B cell (primary cell): Measurements from ENCODE around the gene CD8A. TPM values are rescaled to one million over a fixed set of nuclear protein-coding genes. Genes with fewer than 3 reads are reported as not detected.

ENCODE experiments used
- ATAC-seq: fragments of 200-7000 bp; cut with Tn5 transposase; one replicate; pipeline ENCODE4 v1.10.0; 2021; ENCODE audit warnings: low read depth, mild to moderate bottlenecking, moderate number of reproducible peaks, moderate library complexity
- CTCF ChIA-PET: fragments of 350-600 bp; sonication (Branson Sonifier 250); formaldehyde crosslinking; loops from one replicate; lab custom pipeline; 2021; ENCODE audit warnings: antibody characterized with exemption, inconsistent platforms; lab: Charles Lee
- POLR2A ChIA-PET: fragments of 350-600 bp; sonication (Branson Sonifier 250); formaldehyde crosslinking; loops from one replicate; lab custom pipeline; 2021; ENCODE audit warnings: antibody characterized with exemption; lab: Charles Lee
- DNase-seq: peaks from one replicate; pipeline ENCODE4 v3.0.0; 2013
- H2AFZ ChIP-seq: 2 replicates; pipeline ENCODE4 v1.6.1; 2012; ENCODE audit warnings: mild to moderate bottlenecking, low read depth, low read length; ENCODE audit not compliant: insufficient read depth, poor library complexity, severe bottlenecking
- H3K27ac ChIP-seq, 2 donors: 1 replicate in 1 of 2; 2 replicates in 1 of 2; pipeline ENCODE4 v1.5.1; 2012 to 2013; ENCODE audit warnings: low read length in 2 of 2, mild to moderate bottlenecking in 2 of 2, moderate library complexity in 1 of 2
- H3K27me3 ChIP-seq, 4 experiments: fragments of 200-600 bp in 1 of 4; sonication (generic) in 1 of 4; replicated peaks in 1 of 4; 1 replicate in 2 of 4; 2 replicates in 2 of 4; pipeline versions ENCODE4 v1.6.1 to v1.7.0; 2013 to 2016; ENCODE audit warnings: low read length in 3 of 4, mild to moderate bottlenecking in 2 of 4, mixed read lengths in 1 of 4, moderate library complexity in 1 of 4; ENCODE audit not compliant: insufficient read depth in 4 of 4, control insufficient read depth in 3 of 4; ENCODE audit errors: control extremely low read depth in 1 of 4
- H3K36me3 ChIP-seq, 2 experiments: replicated peaks in 1 of 2; 1 replicate in 1 of 2; 2 replicates in 1 of 2; pipeline versions ENCODE4 v1.6.1 to v1.7.1; 2013; ENCODE audit warnings: low read length in 1 of 2; ENCODE audit not compliant: insufficient read depth in 2 of 2, control insufficient read depth in 1 of 2; ENCODE audit errors: control extremely low read depth in 1 of 2, extremely low read depth in 1 of 2
- H3K4me1 ChIP-seq, 2 donors: fragments of 200-600 bp in 1 of 2; sonication (generic) in 1 of 2; 1 replicate in 1 of 2; 2 replicates in 1 of 2; pipeline versions ENCODE4 v1.5.1 to v1.6.1; 2013 to 2017; ENCODE audit warnings: low read length in 2 of 2; ENCODE audit not compliant: control insufficient read depth in 2 of 2, insufficient read depth in 2 of 2
- H3K4me2 ChIP-seq: replicated peaks from 2 replicates; pipeline ENCODE3; 2012; ENCODE audit warnings: mild to moderate bottlenecking, low read depth, low read length; ENCODE audit not compliant: poor library complexity, severe bottlenecking
- H3K4me3 ChIP-seq, 5 experiments: fragments of 200-600 bp in 1 of 5; sonication (generic) in 1 of 5; 1 replicate in 3 of 5; 2 replicates in 2 of 5; pipeline versions ENCODE4 v1.5.1 to v1.7.0; 2011 to 2016; ENCODE audit warnings: low read length in 4 of 5, mild to moderate bottlenecking in 4 of 5, low read depth in 2 of 5, control low read depth in 1 of 5, moderate library complexity in 1 of 5; ENCODE audit not compliant: insufficient read depth in 1 of 5; ENCODE audit errors: control extremely low read depth in 1 of 5, extremely low read depth in 1 of 5
- H3K79me2 ChIP-seq: fragments of 200-600 bp; sonication (generic); one replicate; pipeline ENCODE4 v1.6.0; 2016; ENCODE audit warnings: low read length; ENCODE audit not compliant: control insufficient read depth, insufficient read depth
- H3K9ac ChIP-seq: fragments of 200-600 bp; sonication (generic); 2 replicates; pipeline ENCODE4 v1.6.1; 2017; ENCODE audit warnings: mild to moderate bottlenecking, low read length, moderate library complexity
- H3K9me3 ChIP-seq, 3 donors: one replicate each; pipeline versions ENCODE4 v1.6.1 to v1.7.1; 2013; ENCODE audit warnings: low read length in 2 of 3; ENCODE audit not compliant: control insufficient read depth in 2 of 3, insufficient read depth in 1 of 3; ENCODE audit errors: control extremely low read depth in 1 of 3
- H4K20me1 ChIP-seq: 2 replicates; pipeline ENCODE4 v1.6.0; 2012; ENCODE audit warnings: mild to moderate bottlenecking, low read length; ENCODE audit not compliant: insufficient read depth, control insufficient read depth, poor library complexity, severe bottlenecking
- H3K27ac Mint-ChIP-seq: one replicate; pipeline ENCODE4 v1.8.0; 2021; ENCODE audit warnings: mixed read lengths
- H3K27me3 Mint-ChIP-seq: one replicate; pipeline ENCODE4 v1.8.0; 2021; ENCODE audit warnings: mixed read lengths
- H3K4me1 Mint-ChIP-seq: one replicate; pipeline ENCODE4 v1.8.0; 2021; ENCODE audit warnings: mixed read lengths
- H3K4me3 Mint-ChIP-seq: one replicate; pipeline ENCODE4 v1.8.0; 2021; ENCODE audit warnings: mixed read lengths
- H3K9me3 Mint-ChIP-seq: one replicate; pipeline ENCODE4 v1.8.0; 2022; ENCODE audit warnings: mixed read lengths; ENCODE audit not compliant: insufficient read depth
- CTCF ChIP-seq: fragments of 200-600 bp; IDR thresholded peaks from one replicate; pipeline ENCODE4 v1.8.0; 2022; ENCODE audit warnings: antibody characterized with exemption, mild to moderate bottlenecking
- EZH2 ChIP-seq: IDR thresholded peaks from 2 replicates; pipeline ENCODE4 v1.6.1; 2012; ENCODE audit warnings: borderline replicate concordance, low read depth, mild to moderate bottlenecking, moderate library complexity, low read length; ENCODE audit not compliant: insufficient read depth, poor library complexity, severe bottlenecking
- WGBS: methylation state at CpG from one replicate; pipeline ENCODE4 v1.1.5; 2013; ENCODE audit warnings: missing lambda C conversion rate; ENCODE audit not compliant: insufficient coverage; 5-methylcytosine and 5-hydroxymethylcytosine counted together
- intact Hi-C: fragments of 100-400 bp; cut with micrococcal nuclease; formaldehyde crosslinking; loops from one replicate; pipeline ENCODE4 v1.10.0; 2022
- polyA plus RNA-seq: library from polyadenylated mRNA; depleted of rRNA; stranded (reverse); fragments of >200 nt; gene quantifications from 2 replicates; pipeline ENCODE4 v1.2.3, GENCODE V29; 2012
- total RNA-seq, 2 donors: library from RNA; stranded (reverse); fragments of 120-200 nt in 1 of 2; gene quantifications; 1 replicate in 1 of 2; 2 replicates in 1 of 2; pipeline versions ENCODE4 v1.2.3 to v1.2.4, GENCODE V29; 2013 to 2022

Gene CD8A
- total and polyA plus RNA-seq, 2 donors (not counting 1 experiment from before 2014, with no cell fraction given): 0.49 to 0.76 TPM

GRCh38 chr2:86783615-86784339 lies 6.9 kb downstream of the CD8A start:
- H3K36me3 ChIP-seq: no peaks in the 10 kb centered on the region
- H3K4me2 ChIP-seq: peak overlapping the region; percentile 43
- Mint-ChIP-seq H3K4me1 (peaks cover 20% of the 10 kb centered on the region), H3K9me3 (no peaks in the 10 kb centered on the region), H3K27ac (peak overlapping the region; percentile 85), H3K27me3 (peaks cover 10% of the 10 kb centered on the region), H3K4me3 (peak overlapping the region; percentile 78)
- H3K9ac ChIP-seq: peak overlapping the region; percentile 36
- H3K27me3 ChIP-seq: peaks cover 0 to 6% (median 0%) of the 10 kb centered on the region in 4 experiments
- 86% methylated on average over 3 of the region's 8 CpGs for WGBS
- TF ChIP-seq CTCF (no peak), EZH2 (no peak)
- intact Hi-C loops: no loop called here
- peaks cover 0 to under 1% (median 0%) of the 10 kb centered on the region in 3 donors for H3K9me3 ChIP-seq
- peak overlapping the region in 1 of 2 donors; percentile 67 for H3K27ac ChIP-seq
- H2AFZ ChIP-seq: peak overlapping the region; percentile 47
- no peak overlapping the region for H3K4me3 ChIP-seq
- DNase-seq (peak; percentile 59), ATAC-seq (peak; percentile 68)
- POLR2A ChIA-PET: no interaction called here
- H3K4me1 ChIP-seq: peaks cover 14 to 23% of the 10 kb centered on the region in 2 donors
- CTCF ChIA-PET: interaction anchor here (0.6 to 0.7 kb wide), 2 partner anchors 25 to 1729 kb away, joined by 3 read pairs; no protein-coding TSS in a partner anchor
- no peaks in the 10 kb centered on the region for H4K20me1 ChIP-seq
- no peaks in the 10 kb centered on the region for H3K79me2 ChIP-seq

- no peak overlapping the region for H3K27ac Mint-ChIP-seq
- peaks cover 3% of the 10 kb centered on the region for H3K27me3 Mint-ChIP-seq
- Histone ChIP-seq H3K4me1 (peaks cover 13 to 21% of the 10 kb centered on the region in 2 donors), H3K4me2 (no peak overlapping the region), H3K4me3 (no peak overlapping the region), H3K9ac (no peak overlapping the region), H3K27me3 (no peaks in the 10 kb centered on the region), H3K9me3 (no peaks in the 10 kb centered on the region), H3K27ac (no peak overlapping the region), H2AFZ (no peak overlapping the region), H4K20me1 (no peaks in the 10 kb centered on the region), H3K79me2 (no peaks in the 10 kb centered on the region), H3K36me3 (no peaks in the 10 kb centered on the region)
- TF ChIP-seq CTCF: no peak
- TF ChIP-seq EZH2: no peak
- ChIA-PET POLR2A (no interaction called here), CTCF (no interaction called here)
- intact Hi-C loops: no loop called here
- no peak overlapping the region for H3K4me3 Mint-ChIP-seq
- WGBS: 83% methylated on average over 5 of the region's 7 CpGs
- peaks cover 20% of the 10 kb centered on the region for H3K4me1 Mint-ChIP-seq
- ATAC-seq: no peak
- H3K9me3 Mint-ChIP-seq: no peaks in the 10 kb centered on the region
- no peak for DNase-seq
These were observed 8.0 kb downstream of the CD8A start for GRCh38 chr2:86782748-86783147.
